ENCODE measurements around the gene MCTP1. TPM values are rescaled to one million over a fixed set of nuclear protein-coding genes. Genes with fewer than 3 reads are reported as not detected.

The MCTP1 gene
- total RNA-seq, 1 experiment from 2014 or later, result 25.8 TPM

- Histone ChIP-seq H3K9me3 (ENCODE audit: low read depth, low read length, poor library complexity, severe bottlenecking) (no peaks in the 10 kb centered on the region), H3K4me3 (ENCODE audit: low read depth, low read length, poor library complexity, severe bottlenecking) (no peak overlapping the region), H3K36me3 (ENCODE audit: insufficient read depth, low read length, poor library complexity, severe bottlenecking) (no peaks in the 10 kb centered on the region), H3K4me1 (ENCODE audit: insufficient read depth, low read length, poor library complexity, severe bottlenecking) (no peaks in the 10 kb centered on the region), H3K27me3 (replicated peaks; ENCODE audit: insufficient read depth, low read depth, low read length, poor library complexity) (no peaks in the 10 kb centered on the region), H3K27ac (ENCODE audit: low read depth, low read length, poor library complexity, severe bottlenecking) (no peak overlapping the region)
- BruUV-seq (replicated peaks), result no TSS peak
- no peak for DNase-seq (ENCODE audit: low spot score)
- POLR2A ChIA-PET (ENCODE audit: low non-redundant PET), result no interaction called here
- TF ChIP-seq CTCF (conservative IDR thresholded peaks at IDR 0.05; ENCODE audit: low read depth, low read length), result no peak
- intact Hi-C loops (cut with micrococcal nuclease; ENCODE audit: unreplicated experiment), result no loop called here
- CTCF ChIA-PET, result no interaction called here
Measured at GRCh38 chr5:95256991-95257390, 27.9 kb downstream of the MCTP1 start.

- ChIA-PET CTCF (no interaction called here), POLR2A (ENCODE audit: low non-redundant PET) (no interaction called here)
- no peaks in the 10 kb centered on the region for H3K9me3 ChIP-seq (ENCODE audit: low read depth, low read length, poor library complexity, severe bottlenecking)
- no peaks in the 10 kb centered on the region for H3K4me1 ChIP-seq (ENCODE audit: insufficient read depth, low read length, poor library complexity, severe bottlenecking)
- no peak for DNase-seq (ENCODE audit: low spot score)
- intact Hi-C loops (cut with micrococcal nuclease; ENCODE audit: unreplicated experiment), result no loop called here
- no peak overlapping the region for H3K4me3 ChIP-seq (ENCODE audit: low read depth, low read length, poor library complexity, severe bottlenecking)
- H3K36me3 ChIP-seq (ENCODE audit: insufficient read depth, low read length, poor library complexity, severe bottlenecking), result no peaks in the 10 kb centered on the region
- H3K27ac ChIP-seq (ENCODE audit: low read depth, low read length, poor library complexity, severe bottlenecking), result no peak overlapping the region
- no peaks in the 10 kb centered on the region for H3K27me3 ChIP-seq (replicated peaks; ENCODE audit: insufficient read depth, low read depth, low read length, poor library complexity)
- no TSS peak for BruUV-seq (replicated peaks)
- TF ChIP-seq CTCF (conservative IDR thresholded peaks at IDR 0.05; ENCODE audit: low read depth, low read length) (no peak), EZH2 (IDR thresholded peaks at IDR 0.05; ENCODE audit: borderline replicate concordance, low read depth, low read length, poor library complexity, severe bottlenecking) (no peak)
Measured at GRCh38 chr5:95256446-95256845, 28.4 kb downstream of the MCTP1 start.

GRCh38 chr5:95252801-95253200 is 32.1 kb downstream of the MCTP1 start:
- H3K36me3 ChIP-seq (ENCODE audit: insufficient read depth, low read length, poor library complexity, severe bottlenecking), result no peaks in the 10 kb centered on the region
- DNase-seq (ENCODE audit: low spot score), result no peak
- ChIA-PET CTCF (no interaction called here), POLR2A (ENCODE audit: low non-redundant PET) (no interaction called here)
- BruUV-seq (replicated peaks), result no TSS peak
- no peaks in the 10 kb centered on the region for H3K4me1 ChIP-seq (ENCODE audit: insufficient read depth, low read length, poor library complexity, severe bottlenecking)
- no peak overlapping the region for H3K27ac ChIP-seq (ENCODE audit: low read depth, low read length, poor library complexity, severe bottlenecking)
- intact Hi-C loops (cut with micrococcal nuclease; ENCODE audit: unreplicated experiment), result no loop called here
- no peaks in the 10 kb centered on the region for H3K9me3 ChIP-seq (ENCODE audit: low read depth, low read length, poor library complexity, severe bottlenecking)
- H3K27me3 ChIP-seq (replicated peaks; ENCODE audit: insufficient read depth, low read depth, low read length, poor library complexity), result no peaks in the 10 kb centered on the region
- TF ChIP-seq CTCF (conservative IDR thresholded peaks at IDR 0.05; ENCODE audit: low read depth, low read length) (no peak), EZH2 (IDR thresholded peaks at IDR 0.05; ENCODE audit: borderline replicate concordance, low read depth, low read length, poor library complexity, severe bottlenecking) (no peak)
- H3K4me3 ChIP-seq (ENCODE audit: low read depth, low read length, poor library complexity, severe bottlenecking), result no peak overlapping the region
